ENCODE data around the gene USP14. TPM values are rescaled to one million over a fixed set of nuclear protein-coding genes. Genes with fewer than 3 reads are reported as not detected.

Gene USP14
- total RNA-seq, 1 experiment from 2014 or later = 95.2 TPM

DNA sequence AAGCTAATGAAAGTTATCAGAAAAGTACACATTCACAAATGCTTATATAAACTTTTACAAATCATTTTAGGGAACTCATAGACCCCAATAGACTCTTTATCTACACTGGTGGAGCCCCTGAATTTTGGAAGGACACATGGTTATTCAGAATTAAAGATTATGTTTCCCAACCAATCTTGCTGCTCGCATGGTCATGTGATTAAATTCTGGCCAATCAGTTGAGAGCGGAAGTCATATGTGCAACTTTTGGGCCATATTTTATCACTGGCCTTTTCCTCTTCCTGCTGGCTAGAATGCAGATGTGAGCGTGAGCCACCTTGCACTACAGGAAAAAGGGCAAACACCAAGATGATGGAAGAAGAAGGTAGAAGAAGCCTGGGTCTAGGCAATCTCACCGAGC is 89.7 kb downstream of the USP14 start:
- ChIA-PET POLR2A (no interaction called here), CTCF (no interaction called here)
- intact Hi-C loops (cut with micrococcal nuclease; ENCODE audit: unreplicated experiment) = no loop called here
- Histone ChIP-seq H3K4me1 (no peaks in the 10 kb centered on the region), H3K9me3 (no peaks in the 10 kb centered on the region), H3K36me3 (ENCODE audit: control insufficient read depth, insufficient read depth, low read length) (peaks cover 2% of the 10 kb centered on the region), H3K4me3 (ENCODE audit: low read depth, low read length) (no peak overlapping the region), H3K27me3 (replicated peaks; ENCODE audit: control insufficient read depth, insufficient read depth, low read length) (no peaks in the 10 kb centered on the region)
- BruUV-seq (replicated peaks) = no TSS peak
- Mint-ChIP-seq H3K36me3 (ENCODE audit: insufficient read depth, unreplicated experiment) (peaks cover 74% of the 10 kb centered on the region), H3K27me3 (ENCODE audit: insufficient read depth, unreplicated experiment) (no peaks in the 10 kb centered on the region), H3K4me1 (ENCODE audit: low read depth, unreplicated experiment) (no peaks in the 10 kb centered on the region), H3K27ac (ENCODE audit: unreplicated experiment) (no peak overlapping the region), H3K9me3 (ENCODE audit: unreplicated experiment) (no peaks in the 10 kb centered on the region), H3K4me3 (ENCODE audit: unreplicated experiment) (no peak overlapping the region)
- TF ChIP-seq, protein P1, sequence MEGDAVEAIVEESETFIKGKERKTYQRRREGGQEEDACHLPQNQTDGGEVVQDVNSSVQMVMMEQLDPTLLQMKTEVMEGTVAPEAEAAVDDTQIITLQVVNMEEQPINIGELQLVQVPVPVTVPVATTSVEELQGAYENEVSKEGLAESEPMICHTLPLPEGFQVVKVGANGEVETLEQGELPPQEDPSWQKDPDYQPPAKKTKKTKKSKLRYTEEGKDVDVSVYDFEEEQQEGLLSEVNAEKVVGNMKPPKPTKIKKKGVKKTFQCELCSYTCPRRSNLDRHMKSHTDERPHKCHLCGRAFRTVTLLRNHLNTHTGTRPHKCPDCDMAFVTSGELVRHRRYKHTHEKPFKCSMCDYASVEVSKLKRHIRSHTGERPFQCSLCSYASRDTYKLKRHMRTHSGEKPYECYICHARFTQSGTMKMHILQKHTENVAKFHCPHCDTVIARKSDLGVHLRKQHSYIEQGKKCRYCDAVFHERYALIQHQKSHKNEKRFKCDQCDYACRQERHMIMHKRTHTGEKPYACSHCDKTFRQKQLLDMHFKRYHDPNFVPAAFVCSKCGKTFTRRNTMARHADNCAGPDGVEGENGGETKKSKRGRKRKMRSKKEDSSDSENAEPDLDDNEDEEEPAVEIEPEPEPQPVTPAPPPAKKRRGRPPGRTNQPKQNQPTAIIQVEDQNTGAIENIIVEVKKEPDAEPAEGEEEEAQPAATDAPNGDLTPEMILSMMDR (IDR thresholded peaks at IDR 0.05; ENCODE audit: insufficient read depth in 1 of 2, low read depth in 1 of 2, low read length in 1 of 2, severe bottlenecking in 1 of 2, unreplicated experiment in 1 of 2) = no peak
- DNase-seq = no peak

DNA sequence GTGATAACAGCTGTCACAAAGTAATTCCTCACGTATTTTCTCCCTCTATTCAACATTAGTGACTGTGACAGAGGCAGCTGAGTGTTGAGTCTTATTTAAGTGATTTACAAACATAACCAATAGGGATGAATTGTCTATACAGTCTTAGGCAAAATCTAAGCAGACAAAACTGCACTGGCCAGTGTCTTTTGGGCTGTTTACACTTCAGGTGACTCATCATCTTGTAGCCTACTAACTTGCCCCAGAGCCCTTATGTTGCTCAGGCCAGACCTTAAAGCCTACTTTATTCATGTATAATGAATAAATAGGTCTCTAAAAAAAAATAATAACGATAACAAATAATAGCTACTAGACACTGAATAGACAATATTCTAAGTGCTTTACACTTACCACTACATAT is 92.3 kb downstream of the USP14 start:
- Mint-ChIP-seq H3K27ac (ENCODE audit: unreplicated experiment) (no peak overlapping the region), H3K4me3 (ENCODE audit: unreplicated experiment) (no peak overlapping the region), H3K27me3 (ENCODE audit: insufficient read depth, unreplicated experiment) (no peaks in the 10 kb centered on the region), H3K4me1 (ENCODE audit: low read depth, unreplicated experiment) (no peaks in the 10 kb centered on the region), H3K36me3 (ENCODE audit: insufficient read depth, unreplicated experiment) (peaks cover 70% of the 10 kb centered on the region), H3K9me3 (ENCODE audit: unreplicated experiment) (no peaks in the 10 kb centered on the region)
- TF ChIP-seq, protein P1 (IDR thresholded peaks at IDR 0.05; ENCODE audit: insufficient read depth in 1 of 2, low read depth in 1 of 2, low read length in 1 of 2, severe bottlenecking in 1 of 2, unreplicated experiment in 1 of 2) = no peak
- H3K36me3 ChIP-seq (ENCODE audit: control insufficient read depth, insufficient read depth, low read length) = peaks cover 5% of the 10 kb centered on the region
- no peaks in the 10 kb centered on the region for H3K4me1 ChIP-seq
- no peaks in the 10 kb centered on the region for H3K27me3 ChIP-seq (replicated peaks; ENCODE audit: control insufficient read depth, insufficient read depth, low read length)
- CTCF ChIA-PET = no interaction called here
- BruUV-seq (replicated peaks) = no TSS peak
- H3K9me3 ChIP-seq = no peaks in the 10 kb centered on the region
- POLR2A ChIA-PET = no interaction called here
- H3K4me3 ChIP-seq (ENCODE audit: low read depth, low read length) = no peak overlapping the region
- intact Hi-C loops (cut with micrococcal nuclease; ENCODE audit: unreplicated experiment) = no loop called here
- no peak for DNase-seq

DNA sequence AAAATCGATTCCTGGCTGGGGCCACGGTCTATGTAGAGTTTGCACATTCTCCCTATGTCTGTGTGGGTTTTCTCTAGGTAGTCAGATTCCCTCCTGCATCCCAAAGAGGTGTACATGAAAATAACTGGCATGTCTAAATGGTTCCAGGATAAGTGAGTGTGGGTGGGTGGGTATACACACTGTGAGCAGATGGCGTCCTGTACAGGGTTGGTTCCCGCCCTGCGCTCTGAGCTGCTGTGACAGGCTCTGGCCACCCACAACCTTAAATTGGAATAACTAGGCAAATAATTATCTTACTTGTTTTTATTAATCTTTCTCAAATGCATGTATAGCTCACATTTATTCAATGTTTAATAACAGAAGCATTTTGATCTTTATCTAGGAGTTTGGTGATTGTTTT is 93.2 kb downstream of the USP14 start:
- Histone ChIP-seq H3K27me3 (replicated peaks; ENCODE audit: control insufficient read depth, insufficient read depth, low read length) (no peaks in the 10 kb centered on the region), H3K9me3 (no peaks in the 10 kb centered on the region), H3K36me3 (ENCODE audit: control insufficient read depth, insufficient read depth, low read length) (peaks cover 5% of the 10 kb centered on the region), H3K4me1 (no peaks in the 10 kb centered on the region), H3K4me3 (ENCODE audit: low read depth, low read length) (no peak overlapping the region)
- ChIA-PET CTCF (no interaction called here), POLR2A (no interaction called here)
- no peak for DNase-seq
- H3K9me3 Mint-ChIP-seq (ENCODE audit: unreplicated experiment) = no peaks in the 10 kb centered on the region
- no peak overlapping the region for H3K27ac Mint-ChIP-seq (ENCODE audit: unreplicated experiment)
- peaks cover 70% of the 10 kb centered on the region for H3K36me3 Mint-ChIP-seq (ENCODE audit: insufficient read depth, unreplicated experiment)
- intact Hi-C loops (cut with micrococcal nuclease; ENCODE audit: unreplicated experiment) = no loop called here
- no peaks in the 10 kb centered on the region for H3K27me3 Mint-ChIP-seq (ENCODE audit: insufficient read depth, unreplicated experiment)
- TF ChIP-seq, protein P1 (IDR thresholded peaks at IDR 0.05; ENCODE audit: insufficient read depth in 1 of 2, low read depth in 1 of 2, low read length in 1 of 2, severe bottlenecking in 1 of 2, unreplicated experiment in 1 of 2) = no peak
- BruUV-seq (replicated peaks) = no TSS peak
- no peaks in the 10 kb centered on the region for H3K4me1 Mint-ChIP-seq (ENCODE audit: low read depth, unreplicated experiment)
- no peak overlapping the region for H3K4me3 Mint-ChIP-seq (ENCODE audit: unreplicated experiment)

Data from Caco-2 (cell line).